OCI-LY3 (cell line): ENCODE measurements around the gene GNG13.

Experiments used
- H2AFZ ChIP-seq: fragments of 200-600, 300-600 bp; shearing (Covaris generic); 2 replicates; pipeline ENCODE4 v1.6.0; 2014; ENCODE audit warnings: antibody characterized with exemption, low read depth, low read length
- H3K27ac ChIP-seq: fragments of 200-600, 300-600 bp; sonication (generic); 2 replicates; pipeline ENCODE4 v1.5.1; 2014; ENCODE audit warnings: mild to moderate bottlenecking, low read length, moderate library complexity, mixed read lengths
- H3K27me3 ChIP-seq: fragments of 200-600, 300-600 bp; sonication (generic); 2 replicates; pipeline ENCODE4 v1.6.1; 2014; ENCODE audit warnings: low read depth, low read length, mixed read lengths
- H3K36me3 ChIP-seq: fragments of 200-600, 300-600 bp; sonication (generic); replicated peaks from 2 replicates; pipeline ENCODE3; 2014; ENCODE audit warnings: low read depth, low read length, mixed read lengths
- H3K4me1 ChIP-seq: fragments of 300-600, 200-600 bp; sonication (generic); 2 replicates; pipeline ENCODE4 v1.6.1; 2014; ENCODE audit warnings: low read length, mixed read lengths
- H3K4me2 ChIP-seq: fragments of 200-600, 300-600 bp; sonication (generic); 2 replicates; pipeline ENCODE4 v1.6.1; 2014; ENCODE audit warnings: low read length, mixed read lengths
- H3K4me3 ChIP-seq: fragments of 300-600, 200-600 bp; sonication (generic); 2 replicates; pipeline ENCODE4 v1.5.1; 2014; ENCODE audit warnings: antibody characterized with exemption, mild to moderate bottlenecking, low read length, moderate library complexity
- H3K79me2 ChIP-seq: fragments of 300-600, 200-600 bp; shearing (Covaris generic); 2 replicates; pipeline ENCODE4 v1.6.1; 2014; ENCODE audit warnings: mild to moderate bottlenecking, low read length, mixed read lengths
- H3K9ac ChIP-seq: fragments of 300-600, 200-600 bp; shearing (Covaris generic); 2 replicates; pipeline ENCODE4 v1.6.0; 2014; ENCODE audit warnings: mild to moderate bottlenecking, low read length, moderate library complexity
- H3K9me3 ChIP-seq: fragments of 200-600, 300-600 bp; shearing (Covaris generic); 2 replicates; pipeline ENCODE4 v1.6.1; 2014; ENCODE audit warnings: low read length, mixed read lengths; ENCODE audit not compliant: insufficient read depth
- H4K20me1 ChIP-seq: fragments of 200-600, 300-600 bp; sonication (generic); 2 replicates; pipeline ENCODE4 v1.6.1; 2016; ENCODE audit warnings: low read length, mixed read lengths; ENCODE audit not compliant: insufficient read depth
- EZH2phosphoT487 ChIP-seq: fragments of 200-600 bp; shearing (Covaris generic); IDR thresholded peaks from 2 replicates; pipeline ENCODE4 v1.6.1; 2018; ENCODE audit warnings: antibody characterized with exemption, mixed run types, low read depth
- TF ChIP-seq, protein P1 (sequence below): fragments of 200-600, 300-600 bp; sonication (generic); IDR thresholded peaks from 2 replicates; pipeline ENCODE4 v1.5.1; 2014; ENCODE audit warnings: antibody characterized with exemption, low read length, low read depth

GNG13 gene

DNA sequence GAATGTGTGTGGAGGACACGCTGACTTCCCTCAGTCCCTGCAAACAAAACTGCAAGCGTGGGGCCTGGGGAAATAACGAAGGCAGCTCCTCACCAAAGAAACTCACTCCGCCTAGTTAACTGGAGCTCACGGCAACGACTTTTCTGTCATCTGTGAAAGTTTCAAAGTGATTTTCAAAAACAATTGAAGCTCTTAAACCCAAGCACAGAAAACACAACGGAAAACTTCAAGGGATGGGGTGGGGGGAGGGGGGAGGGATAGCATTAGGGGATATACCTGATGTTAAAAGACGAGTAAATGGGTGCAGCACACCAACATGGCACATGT, 3.2 kb upstream of the GNG13 start:
- Histone ChIP-seq H3K4me3 (no peak overlapping the region), H3K9ac (no peak overlapping the region), H3K79me2 (peaks cover 8% of the 10 kb centered on the region; the same call in 1 of the 2 replicates), H3K27me3 (peaks cover 16% of the 10 kb centered on the region), H3K9me3 (no peaks in the 10 kb centered on the region), H2AFZ (no peak overlapping the region), H3K36me3 (no peaks in the 10 kb centered on the region), H4K20me1 (no peaks in the 10 kb centered on the region), H3K4me2 (no peak overlapping the region), H3K4me1 (peaks cover 7% of the 10 kb centered on the region), H3K27ac (no peak overlapping the region)
- TF ChIP-seq, protein P1, sequence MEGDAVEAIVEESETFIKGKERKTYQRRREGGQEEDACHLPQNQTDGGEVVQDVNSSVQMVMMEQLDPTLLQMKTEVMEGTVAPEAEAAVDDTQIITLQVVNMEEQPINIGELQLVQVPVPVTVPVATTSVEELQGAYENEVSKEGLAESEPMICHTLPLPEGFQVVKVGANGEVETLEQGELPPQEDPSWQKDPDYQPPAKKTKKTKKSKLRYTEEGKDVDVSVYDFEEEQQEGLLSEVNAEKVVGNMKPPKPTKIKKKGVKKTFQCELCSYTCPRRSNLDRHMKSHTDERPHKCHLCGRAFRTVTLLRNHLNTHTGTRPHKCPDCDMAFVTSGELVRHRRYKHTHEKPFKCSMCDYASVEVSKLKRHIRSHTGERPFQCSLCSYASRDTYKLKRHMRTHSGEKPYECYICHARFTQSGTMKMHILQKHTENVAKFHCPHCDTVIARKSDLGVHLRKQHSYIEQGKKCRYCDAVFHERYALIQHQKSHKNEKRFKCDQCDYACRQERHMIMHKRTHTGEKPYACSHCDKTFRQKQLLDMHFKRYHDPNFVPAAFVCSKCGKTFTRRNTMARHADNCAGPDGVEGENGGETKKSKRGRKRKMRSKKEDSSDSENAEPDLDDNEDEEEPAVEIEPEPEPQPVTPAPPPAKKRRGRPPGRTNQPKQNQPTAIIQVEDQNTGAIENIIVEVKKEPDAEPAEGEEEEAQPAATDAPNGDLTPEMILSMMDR: no peak
- TF ChIP-seq EZH2phosphoT487: no peak

DNA sequence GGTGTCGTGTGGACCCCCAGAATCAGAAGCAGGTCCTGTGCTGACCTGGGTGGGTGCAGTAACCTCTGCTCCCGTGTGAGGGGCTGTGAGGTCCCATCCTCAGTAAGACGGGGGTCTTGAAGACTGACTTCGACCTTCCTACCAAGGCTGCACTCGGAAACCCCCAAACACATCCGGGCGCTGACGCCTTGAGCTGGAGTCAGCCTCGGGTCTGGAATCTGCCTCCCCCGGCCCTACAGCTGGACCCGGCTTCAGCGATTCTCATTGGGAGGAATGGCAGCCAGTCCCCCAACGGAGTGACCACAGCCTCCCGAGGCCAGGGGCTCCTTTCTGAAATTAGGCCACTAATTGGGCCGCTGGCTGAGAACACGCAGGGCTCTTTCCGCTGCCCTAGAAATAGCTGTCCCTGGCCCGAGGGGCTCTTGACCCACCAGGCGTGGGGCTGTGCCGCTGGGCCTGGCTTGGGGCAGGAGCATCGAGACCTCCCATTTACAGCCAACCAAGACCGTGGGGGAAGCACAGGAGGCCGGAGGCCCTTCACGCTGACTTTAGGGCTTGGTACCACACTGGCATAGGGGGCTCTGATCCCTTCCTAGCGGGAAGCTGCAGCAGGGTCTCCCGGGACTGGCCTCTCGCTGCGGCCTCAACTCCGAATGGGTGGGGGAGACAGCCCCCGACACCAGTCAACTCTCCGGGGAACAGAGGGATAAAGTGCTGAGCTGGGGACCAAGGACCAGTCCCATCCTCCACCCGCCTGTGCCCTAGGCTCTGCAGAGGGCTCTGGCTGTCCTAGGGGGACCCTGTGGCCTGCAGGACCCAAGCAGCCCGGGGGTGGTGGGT, 2.6 kb upstream of the GNG13 start:
- Histone ChIP-seq H4K20me1 (no peaks in the 10 kb centered on the region), H3K27ac (no peak overlapping the region), H2AFZ (no peak overlapping the region), H3K4me3 (no peak overlapping the region), H3K27me3 (peaks cover 16% of the 10 kb centered on the region), H3K4me1 (0 out of 2 replicates have a peak, but pooled peaks cover 4% of the 10 kb centered on the region), H3K36me3 (no peaks in the 10 kb centered on the region), H3K9ac (no peak overlapping the region), H3K9me3 (no peaks in the 10 kb centered on the region), H3K4me2 (no peak overlapping the region), H3K79me2 (peaks cover 8% of the 10 kb centered on the region; the same call in 1 of the 2 replicates)
- TF ChIP-seq, protein P1: no peak
- no peak for TF ChIP-seq EZH2phosphoT487

DNA sequence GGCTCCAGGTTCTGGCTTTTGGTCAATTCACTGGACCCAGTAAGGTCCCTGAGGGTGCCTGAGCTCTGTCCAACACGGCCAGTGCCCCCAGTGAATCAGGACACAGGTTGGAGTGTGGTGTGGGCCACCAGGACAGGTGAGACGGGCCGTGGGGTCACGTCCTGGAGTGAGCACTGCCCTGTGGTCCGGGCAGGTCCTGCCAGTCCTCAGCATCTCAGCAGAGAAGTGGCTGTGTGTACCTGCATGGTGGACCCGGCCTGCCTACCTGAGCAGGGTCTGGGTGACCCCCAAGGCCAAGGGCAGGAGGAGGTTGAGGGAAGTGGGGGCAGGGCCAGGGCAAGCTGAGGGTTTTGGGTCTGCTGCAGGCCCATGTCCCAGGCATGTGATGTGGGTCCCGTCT, 1.9 kb upstream of the GNG13 start:
- Histone ChIP-seq H3K4me1 (0 out of 2 replicates have a peak, but pooled peaks cover 4% of the 10 kb centered on the region), H3K9ac (no peak overlapping the region), H3K27me3 (peaks cover 16% of the 10 kb centered on the region), H3K27ac (no peak overlapping the region), H4K20me1 (no peaks in the 10 kb centered on the region), H2AFZ (no peak overlapping the region), H3K9me3 (no peaks in the 10 kb centered on the region), H3K79me2 (peaks cover 8% of the 10 kb centered on the region; the same call in 1 of the 2 replicates), H3K4me3 (no peak overlapping the region), H3K4me2 (no peak overlapping the region), H3K36me3 (peaks cover 4% of the 10 kb centered on the region)
- TF ChIP-seq EZH2phosphoT487: no peak
- TF ChIP-seq, protein P1: no peak

DNA sequence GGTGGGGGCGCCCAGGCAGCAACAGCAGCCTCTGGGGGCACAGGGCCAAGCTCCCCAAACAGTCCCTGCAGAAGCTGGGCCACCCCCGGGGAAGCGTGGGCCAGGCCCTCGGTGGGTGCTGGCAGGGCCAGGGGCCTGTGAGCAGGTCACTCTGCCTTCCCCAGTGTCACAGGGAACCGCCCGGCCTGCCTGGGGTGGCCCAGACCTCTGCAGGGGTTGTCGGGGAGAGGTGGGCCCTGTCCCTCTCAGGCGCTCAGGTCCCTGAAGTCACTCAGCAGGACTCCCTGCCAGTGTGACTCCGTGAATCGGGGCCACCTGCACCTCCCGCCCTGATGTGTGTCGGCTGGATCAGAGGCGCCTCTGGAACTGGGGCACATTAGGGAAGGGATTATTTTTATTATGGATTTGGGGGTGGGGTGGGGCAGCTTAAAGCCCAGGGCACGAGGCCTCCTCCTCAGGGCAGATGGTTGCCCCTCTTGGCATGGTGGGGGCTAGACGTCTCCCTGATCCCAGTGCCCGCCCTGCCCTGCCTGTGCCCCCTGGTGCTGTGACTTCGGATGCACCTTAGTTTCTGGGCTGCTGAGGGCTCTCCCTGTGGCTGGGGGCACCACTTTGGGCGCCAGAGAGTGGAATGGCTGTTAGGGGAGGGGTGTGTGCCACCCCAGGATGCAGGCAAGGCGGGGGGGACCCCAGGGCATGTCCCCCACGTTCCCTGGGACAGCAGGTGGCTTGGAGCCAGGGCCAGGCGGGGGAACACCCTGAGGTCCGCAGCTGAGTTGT, 1.2 kb upstream of the GNG13 start:
- Histone ChIP-seq H4K20me1 (no peaks in the 10 kb centered on the region), H3K79me2 (peaks cover 1% of the 10 kb centered on the region; the same call in 1 of the 2 replicates), H3K27me3 (peaks cover 16% of the 10 kb centered on the region), H3K9ac (no peak overlapping the region), H3K4me2 (no peak overlapping the region), H3K4me3 (no peak overlapping the region), H2AFZ (no peak overlapping the region), H3K9me3 (no peaks in the 10 kb centered on the region), H3K4me1 (0 out of 2 replicates have a peak, but pooled peaks cover 4% of the 10 kb centered on the region), H3K27ac (no peak overlapping the region), H3K36me3 (peaks cover 11% of the 10 kb centered on the region)
- no peak for TF ChIP-seq EZH2phosphoT487
- TF ChIP-seq, protein P1: no peak
